ENCODE data around the gene RAB38.

The RAB38 gene

DNA sequence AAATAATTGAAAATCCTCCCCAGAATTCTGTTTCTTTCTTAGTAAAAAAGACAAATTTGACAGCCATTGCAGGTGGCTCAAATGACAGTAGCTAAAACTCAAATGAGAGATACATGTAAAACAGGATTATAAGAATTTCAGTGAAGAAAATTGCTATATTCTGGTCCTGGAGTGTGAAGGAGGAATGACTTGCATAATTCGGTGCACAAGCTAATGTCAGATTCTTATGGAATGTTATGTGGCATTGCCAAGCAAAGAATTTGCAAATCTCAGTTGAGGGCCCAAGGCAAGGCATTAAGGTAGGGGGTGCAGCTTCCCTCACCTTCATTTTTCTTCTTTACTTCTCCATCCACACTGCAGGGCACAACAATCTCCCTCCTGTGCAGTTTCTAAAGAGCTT is 35.4 kb downstream of the RAB38 start:
- Histone ChIP-seq H3K27ac (ENCODE audit: low read depth, low read length) (no peak overlapping the region), H3K9me3 (ENCODE audit: insufficient read depth, low read depth, low read length) (no peaks in the 10 kb centered on the region), H3K27me3 (ENCODE audit: insufficient read depth, low read length) (no peaks in the 10 kb centered on the region), H3K4me1 (ENCODE audit: control insufficient read depth in 1 of 2, insufficient read depth in 2 of 2, low read length in 2 of 2) (no peaks in the 10 kb centered on the region), H2AK5ac (ENCODE audit: low read length) (no peak overlapping the region), H4K91ac (ENCODE audit: low read depth, low read length) (no peak overlapping the region), H4K8ac (ENCODE audit: low read depth, low read length) (no peak overlapping the region), H2BK120ac (ENCODE audit: insufficient read depth, low read length, poor library complexity) (no peak overlapping the region), H2BK12ac (ENCODE audit: low read length) (no peak overlapping the region), H3K23ac (ENCODE audit: low read length) (no peak overlapping the region), H3K18ac (ENCODE audit: low read length) (no peak overlapping the region), H3K14ac (ENCODE audit: low read length) (no peak overlapping the region), H3K79me2 (ENCODE audit: control insufficient read depth, insufficient read depth, low read length, poor library complexity) (no peaks in the 10 kb centered on the region), H3K79me1 (ENCODE audit: low read length) (no peaks in the 10 kb centered on the region), H3K4me3 (ENCODE audit: low read depth, low read length) (no peak overlapping the region), H3K9ac (ENCODE audit: low read length) (no peak overlapping the region), H3K4me2 (ENCODE audit: low read length) (no peak overlapping the region), H4K12ac (ENCODE audit: low read depth, low read length) (no peak overlapping the region), H2BK5ac (ENCODE audit: low read depth, low read length, poor library complexity) (no peak overlapping the region), H3K36me3 (ENCODE audit: control insufficient read depth in 1 of 2, insufficient read depth in 2 of 2, low read length in 2 of 2) (no peaks in the 10 kb centered on the region), H2AFZ (ENCODE audit: insufficient read depth, low read length, poor library complexity) (no peak overlapping the region), H3K4ac (ENCODE audit: low read depth, low read length) (no peak overlapping the region)
- WGBS (ENCODE audit: extremely low coverage, insufficient coverage, insufficient read length), result no CpG with 5 or more reads among the region's 1 CpG
- no peak for DNase-seq

DNA sequence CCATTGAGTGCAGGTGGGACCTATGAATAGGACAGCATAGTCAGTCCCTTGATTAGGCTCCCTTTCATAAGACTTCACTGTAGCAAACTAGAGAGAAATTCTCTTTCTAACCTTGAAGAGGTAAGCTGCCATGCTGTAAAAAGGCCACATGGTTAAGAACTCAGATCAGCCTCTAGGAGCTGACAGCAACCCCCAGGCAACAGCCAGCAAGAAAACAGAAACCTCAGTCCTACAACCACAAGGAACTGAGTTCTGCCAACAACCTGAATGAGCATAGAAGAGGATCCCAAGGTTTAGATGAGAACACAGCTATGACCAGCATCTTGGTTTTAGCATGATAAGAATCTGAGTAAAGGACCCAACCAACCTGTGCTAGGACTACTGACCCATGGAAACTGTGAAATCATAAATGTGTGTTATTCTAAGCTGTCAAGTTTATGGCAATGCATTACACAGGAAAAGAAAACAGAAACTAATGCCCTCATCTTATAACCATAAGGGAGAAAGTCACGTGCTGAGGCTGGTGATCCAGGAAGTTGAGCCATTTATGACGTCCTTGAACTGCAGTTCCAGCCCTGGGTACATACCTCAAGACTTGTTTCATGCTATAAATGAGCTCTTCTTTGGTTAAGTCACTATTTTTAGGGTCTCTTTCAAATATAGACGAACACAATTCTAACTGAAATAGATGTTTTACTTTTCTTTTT is 43.3 kb downstream of the RAB38 start:
- H3K4ac ChIP-seq (ENCODE audit: low read depth, low read length), result no peak overlapping the region
- H3K36me3 ChIP-seq (ENCODE audit: control insufficient read depth in 1 of 2, insufficient read depth in 2 of 2, low read length in 2 of 2), result no peaks in the 10 kb centered on the region
- H3K9ac ChIP-seq (ENCODE audit: low read length), result no peak overlapping the region
- no peak overlapping the region for H4K12ac ChIP-seq (ENCODE audit: low read depth, low read length)
- no peaks in the 10 kb centered on the region for H3K27me3 ChIP-seq (ENCODE audit: insufficient read depth, low read length)
- no peaks in the 10 kb centered on the region for H3K79me1 ChIP-seq (ENCODE audit: low read length)
- H3K14ac ChIP-seq (ENCODE audit: low read length), result no peak overlapping the region
- WGBS (ENCODE audit: extremely low coverage, insufficient coverage, insufficient read length), result no CpG with 5 or more reads among the region's 3 CpGs
- no peak overlapping the region for H2BK5ac ChIP-seq (ENCODE audit: low read depth, low read length, poor library complexity)
- H3K4me1 ChIP-seq (ENCODE audit: control insufficient read depth in 1 of 2, insufficient read depth in 2 of 2, low read length in 2 of 2), result no peaks in the 10 kb centered on the region
- no peak overlapping the region for H4K8ac ChIP-seq (ENCODE audit: low read depth, low read length)
- no peak for DNase-seq
- no peak overlapping the region for H3K27ac ChIP-seq (ENCODE audit: low read depth, low read length)
- no peak overlapping the region for H3K4me2 ChIP-seq (ENCODE audit: low read length)
- H2AK5ac ChIP-seq (ENCODE audit: low read length), result no peak overlapping the region
- no peak overlapping the region for H2BK12ac ChIP-seq (ENCODE audit: low read length)
- H3K18ac ChIP-seq (ENCODE audit: low read length), result no peak overlapping the region
- H3K9me3 ChIP-seq (ENCODE audit: insufficient read depth, low read depth, low read length), result no peaks in the 10 kb centered on the region
- H2AFZ ChIP-seq (ENCODE audit: insufficient read depth, low read length, poor library complexity), result no peak overlapping the region
- H4K91ac ChIP-seq (ENCODE audit: low read depth, low read length), result no peak overlapping the region
- no peaks in the 10 kb centered on the region for H3K79me2 ChIP-seq (ENCODE audit: control insufficient read depth, insufficient read depth, low read length, poor library complexity)
- no peak overlapping the region for H3K23ac ChIP-seq (ENCODE audit: low read length)
- H3K4me3 ChIP-seq (ENCODE audit: low read depth, low read length), result no peak overlapping the region
- H2BK120ac ChIP-seq (ENCODE audit: insufficient read depth, low read length, poor library complexity), result no peak overlapping the region

DNA sequence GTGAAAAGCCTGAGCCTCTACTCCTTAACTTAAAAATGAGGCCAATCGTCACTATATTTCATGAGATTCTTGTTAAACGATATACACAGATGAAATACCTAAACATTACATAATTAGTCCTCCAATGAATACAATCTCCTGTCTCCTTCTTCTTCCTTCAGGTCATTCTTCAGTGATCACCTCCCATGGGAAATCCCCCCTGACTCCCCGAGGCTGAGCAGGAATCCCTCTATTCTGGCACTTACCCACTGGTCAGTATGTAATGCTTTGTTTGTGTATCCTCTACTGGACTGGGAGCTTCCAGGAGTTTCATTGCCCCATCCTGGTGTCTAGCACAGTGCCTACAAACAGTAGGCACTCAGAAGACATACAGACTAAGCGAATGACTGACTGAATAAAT is 52.3 kb downstream of the RAB38 start:
- H3K79me1 ChIP-seq (ENCODE audit: low read length), result no peaks in the 10 kb centered on the region

DNA sequence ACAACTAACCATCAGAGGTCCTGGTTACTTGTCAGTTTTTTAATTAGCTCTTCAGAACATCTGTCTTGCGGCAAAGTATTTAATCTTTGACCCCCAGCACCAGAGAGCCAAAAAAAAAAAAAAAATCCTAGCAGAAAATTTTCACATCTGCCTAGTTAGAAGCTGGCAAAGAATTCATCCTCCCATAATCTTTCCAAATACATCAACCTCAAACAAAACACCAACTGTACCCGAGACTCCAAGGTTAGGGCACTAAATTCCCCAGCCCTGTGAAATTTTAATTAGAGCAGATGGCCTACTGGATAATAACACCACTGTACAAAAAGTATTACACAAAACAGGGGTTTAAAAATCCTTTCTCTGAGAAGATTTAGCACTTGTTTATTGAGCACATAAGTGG is 55.7 kb downstream of the RAB38 start:
- H2AFZ ChIP-seq (ENCODE audit: insufficient read depth, low read length, poor library complexity), result no peak overlapping the region
- WGBS (ENCODE audit: extremely low coverage, insufficient coverage, insufficient read length), result no CpG with 5 or more reads among the region's 2 CpGs
- H3K9me3 ChIP-seq (ENCODE audit: insufficient read depth, low read depth, low read length), result no peaks in the 10 kb centered on the region

More for the DNA sequence above, 52.3 kb downstream of the RAB38 start:
- Histone ChIP-seq H3K9me3 (ENCODE audit: insufficient read depth, low read depth, low read length) (no peaks in the 10 kb centered on the region), H2BK120ac (ENCODE audit: insufficient read depth, low read length, poor library complexity) (no peak overlapping the region), H2BK12ac (ENCODE audit: low read length) (no peak overlapping the region), H3K23ac (ENCODE audit: low read length) (no peak overlapping the region), H3K27me3 (ENCODE audit: insufficient read depth, low read length) (no peaks in the 10 kb centered on the region), H3K27ac (ENCODE audit: low read depth, low read length) (no peak overlapping the region), H2AFZ (ENCODE audit: insufficient read depth, low read length, poor library complexity) (no peak overlapping the region), H4K12ac (ENCODE audit: low read depth, low read length) (no peak overlapping the region), H4K8ac (ENCODE audit: low read depth, low read length) (no peak overlapping the region), H2BK5ac (ENCODE audit: low read depth, low read length, poor library complexity) (no peak overlapping the region), H3K4me2 (ENCODE audit: low read length) (no peak overlapping the region), H3K9ac (ENCODE audit: low read length) (no peak overlapping the region), H3K4ac (ENCODE audit: low read depth, low read length) (no peak overlapping the region), H2AK5ac (ENCODE audit: low read length) (no peak overlapping the region), H3K4me1 (ENCODE audit: control insufficient read depth in 1 of 2, insufficient read depth in 2 of 2, low read length in 2 of 2) (no peaks in the 10 kb centered on the region), H3K4me3 (ENCODE audit: low read depth, low read length) (no peak overlapping the region), H4K91ac (ENCODE audit: low read depth, low read length) (no peak overlapping the region), H3K14ac (ENCODE audit: low read length) (no peak overlapping the region), H3K18ac (ENCODE audit: low read length) (no peak overlapping the region), H3K79me2 (ENCODE audit: control insufficient read depth, insufficient read depth, low read length, poor library complexity) (no peaks in the 10 kb centered on the region), H3K36me3 (ENCODE audit: control insufficient read depth in 1 of 2, insufficient read depth in 2 of 2, low read length in 2 of 2) (no peaks in the 10 kb centered on the region)
- WGBS (ENCODE audit: extremely low coverage, insufficient coverage, insufficient read length), result no CpG with 5 or more reads among the region's 4 CpGs
- no peak for DNase-seq

More for the DNA sequence above, 55.7 kb downstream of the RAB38 start:
- no peak for DNase-seq
- Histone ChIP-seq H2BK12ac (ENCODE audit: low read length) (no peak overlapping the region), H4K12ac (ENCODE audit: low read depth, low read length) (no peak overlapping the region), H3K79me1 (ENCODE audit: low read length) (no peaks in the 10 kb centered on the region), H3K4me1 (ENCODE audit: control insufficient read depth in 1 of 2, insufficient read depth in 2 of 2, low read length in 2 of 2) (no peaks in the 10 kb centered on the region), H3K4ac (ENCODE audit: low read depth, low read length) (no peak overlapping the region), H3K9ac (ENCODE audit: low read length) (no peak overlapping the region), H3K14ac (ENCODE audit: low read length) (no peak overlapping the region), H3K27me3 (ENCODE audit: insufficient read depth, low read length) (no peaks in the 10 kb centered on the region), H3K27ac (ENCODE audit: low read depth, low read length) (no peak overlapping the region), H2AK5ac (ENCODE audit: low read length) (no peak overlapping the region), H4K8ac (ENCODE audit: low read depth, low read length) (no peak overlapping the region), H3K79me2 (ENCODE audit: control insufficient read depth, insufficient read depth, low read length, poor library complexity) (no peaks in the 10 kb centered on the region), H2BK120ac (ENCODE audit: insufficient read depth, low read length, poor library complexity) (no peak overlapping the region), H3K18ac (ENCODE audit: low read length) (no peak overlapping the region), H3K4me2 (ENCODE audit: low read length) (no peak overlapping the region), H3K4me3 (ENCODE audit: low read depth, low read length) (no peak overlapping the region), H3K36me3 (ENCODE audit: control insufficient read depth in 1 of 2, insufficient read depth in 2 of 2, low read length in 2 of 2) (no peaks in the 10 kb centered on the region), H4K91ac (ENCODE audit: low read depth, low read length) (no peak overlapping the region), H3K23ac (ENCODE audit: low read length) (no peak overlapping the region), H2BK5ac (ENCODE audit: low read depth, low read length, poor library complexity) (no peak overlapping the region)

Data from trophoblast cell (in vitro differentiated cells and primary cell).